Activated CD4-positive, alpha-beta T cell treated with anti-CD3 and anti-CD28 coated beads for 4 hours (primary cell): ENCODE results near the gene AGPAT2.
A peak's percentile ranks its signal among the peaks of the same experiment; 100 is the strongest.

Source experiments
- DNase-seq, 2 donors: peaks; one replicate each; pipeline ENCODE4 v3.0.0-alpha.2; 2020

AGPAT2 gene

DNA sequence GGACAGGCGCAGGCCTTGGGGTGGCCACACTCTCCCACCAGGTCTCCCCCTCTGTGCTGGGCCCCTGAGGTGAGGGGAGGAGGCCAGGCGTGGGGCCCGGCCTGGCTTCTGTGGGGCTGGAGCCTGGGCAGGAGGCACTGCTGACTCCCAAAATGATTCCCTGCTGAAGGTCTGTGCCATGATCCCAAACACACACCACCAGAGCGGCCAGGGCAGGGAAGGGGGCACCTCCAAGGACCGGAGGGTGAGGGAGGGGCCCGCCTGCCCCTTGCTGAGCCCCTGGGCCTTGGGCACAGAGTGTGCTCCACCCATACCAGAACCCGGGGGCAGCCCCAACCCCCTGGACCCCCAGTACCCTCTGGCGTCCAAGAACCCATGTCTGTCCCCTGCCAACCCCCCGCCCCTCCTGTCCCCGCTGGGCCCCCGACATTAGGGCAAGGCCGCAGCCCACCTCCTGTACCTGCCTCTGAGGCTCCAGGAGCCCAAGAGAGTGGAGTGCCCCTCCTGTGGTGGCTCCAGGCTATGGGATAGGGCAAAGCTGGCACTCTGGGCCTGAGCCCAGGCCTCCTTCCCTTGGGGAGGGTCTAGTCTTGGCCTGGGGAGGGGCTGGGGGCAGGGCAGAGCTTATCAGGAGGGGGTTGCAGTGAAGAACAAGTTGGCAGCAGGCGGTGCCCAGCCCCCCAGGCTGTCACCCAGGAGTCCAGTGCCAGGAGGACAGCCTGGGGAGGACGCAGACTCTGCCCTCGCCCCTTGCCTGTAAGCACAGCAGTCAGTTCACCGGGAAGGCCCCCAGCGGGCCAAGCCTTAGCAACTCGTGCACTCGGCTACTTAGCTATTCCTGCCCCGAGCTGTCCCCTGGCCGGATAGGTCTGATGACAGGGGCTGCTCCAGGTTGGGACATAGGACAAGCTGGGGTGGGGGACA lies 27.1 kb downstream of the AGPAT2 start:
- no peak for DNase-seq

DNA sequence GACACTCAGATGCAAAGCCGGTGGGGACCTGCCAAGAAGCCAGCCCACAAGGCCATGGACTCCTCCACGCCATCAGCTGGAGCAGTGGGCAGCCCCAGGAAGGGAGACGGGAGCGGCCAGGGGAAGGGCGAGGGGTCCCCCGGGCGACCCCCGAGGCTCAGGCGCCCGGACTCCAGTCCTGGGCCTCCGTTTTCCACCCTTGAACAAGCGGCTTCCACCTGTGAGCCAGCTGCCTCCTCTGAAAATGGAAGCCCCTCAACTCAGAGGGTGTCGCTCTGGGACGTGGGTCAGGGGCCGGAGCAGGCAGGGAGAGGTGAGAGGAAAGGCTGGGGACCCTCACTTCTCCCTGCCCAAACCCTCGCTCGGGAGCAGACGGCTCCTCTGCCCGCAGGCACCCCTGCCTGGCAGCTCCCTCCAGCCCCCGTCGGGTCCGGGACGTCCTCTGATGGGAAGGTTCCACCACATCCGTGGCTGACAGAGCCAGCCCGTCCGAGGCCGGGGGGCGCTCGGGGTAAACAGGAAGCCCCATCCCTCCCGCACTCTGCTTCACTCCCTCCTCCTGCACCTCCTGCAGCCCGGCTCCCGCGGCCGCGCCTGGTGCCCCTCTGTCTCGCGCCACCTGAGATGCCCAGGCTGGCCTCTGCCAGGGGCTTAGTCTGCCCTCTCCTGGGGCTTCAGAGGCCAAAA lies 28.3 kb downstream of the AGPAT2 start:
- DNase-seq, result no peak

DNA sequence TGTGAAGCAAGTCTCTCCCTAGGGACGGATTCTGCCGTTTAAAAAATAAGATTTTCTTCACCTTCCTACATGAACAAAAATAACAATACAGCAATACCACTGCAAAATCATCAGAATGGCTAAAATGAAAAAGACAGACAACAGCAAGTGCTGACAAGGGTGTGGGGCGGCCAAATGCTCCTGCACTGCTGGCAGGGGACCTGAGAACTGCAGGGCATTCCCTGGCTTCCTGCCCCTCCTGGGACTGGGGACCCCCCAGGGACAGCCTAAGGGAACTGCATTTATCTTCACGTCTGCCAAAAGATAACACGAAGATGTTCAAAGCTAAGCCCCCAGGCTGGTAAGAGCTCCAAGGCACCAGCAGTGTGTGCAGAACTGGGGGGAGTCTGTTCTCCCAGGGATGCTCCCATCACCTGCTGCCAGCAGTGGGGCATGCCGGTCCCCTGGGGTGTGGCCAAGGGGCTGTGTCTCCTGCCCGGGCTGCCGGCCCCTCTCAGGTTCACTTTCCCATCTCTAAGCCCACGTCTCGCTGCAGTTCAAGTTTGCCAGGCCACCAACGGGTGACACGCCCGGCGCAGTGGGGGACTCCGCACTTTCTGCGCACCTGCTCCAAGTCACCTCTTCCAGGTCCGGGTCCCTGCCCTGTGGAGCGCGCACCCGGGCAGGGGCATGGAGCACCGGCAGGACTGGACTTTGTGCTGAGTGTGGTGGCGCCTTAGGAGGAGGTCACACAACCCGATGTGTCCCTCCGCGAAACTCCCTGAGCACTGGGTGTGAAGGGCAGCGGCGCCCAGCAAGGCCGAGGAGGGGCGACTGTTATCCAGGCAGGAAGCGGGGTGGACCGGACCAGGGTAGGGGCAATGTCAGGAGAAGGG lies 29.0 kb downstream of the AGPAT2 start:
- no peak for DNase-seq

DNA sequence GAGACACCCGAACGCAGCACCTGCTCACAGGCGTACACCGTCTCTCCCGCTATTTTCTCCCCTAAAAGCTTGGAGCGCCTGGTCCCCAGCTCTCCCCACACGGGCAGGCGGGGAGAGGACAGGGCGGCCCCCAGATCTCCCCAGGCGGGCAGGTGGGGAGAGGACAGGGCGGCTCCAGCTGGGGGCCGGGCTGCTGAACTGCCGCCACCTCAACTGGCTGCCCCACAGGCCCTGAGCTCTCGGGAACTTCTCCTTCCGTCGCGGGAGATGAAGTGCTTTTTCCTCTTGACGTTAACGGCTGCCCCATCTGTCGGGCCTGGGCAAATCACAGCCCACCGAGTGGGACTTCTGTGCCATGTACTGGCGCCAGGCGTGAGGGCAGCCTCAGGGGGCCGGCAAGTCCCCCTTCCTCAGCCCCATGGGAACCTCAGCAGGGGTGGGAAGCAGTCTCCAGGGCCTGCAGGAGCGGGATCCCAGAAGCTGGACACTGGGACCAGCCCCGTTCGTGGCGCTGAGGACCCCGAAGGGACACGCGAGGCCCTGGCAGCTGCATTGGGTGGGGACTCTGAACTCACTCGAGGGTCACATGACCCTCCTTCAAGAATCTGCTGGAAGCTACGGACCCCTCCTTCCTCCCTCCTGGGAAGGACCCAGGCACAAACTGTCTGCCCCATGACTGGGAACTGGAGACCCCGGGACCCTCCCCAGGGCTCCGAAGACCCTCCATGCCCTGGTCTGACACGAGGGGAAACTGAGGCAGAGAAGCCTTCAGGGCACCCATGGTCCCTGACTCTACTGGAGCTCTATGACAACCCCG lies 30.3 kb downstream of the AGPAT2 start:
- no peak for DNase-seq

DNA sequence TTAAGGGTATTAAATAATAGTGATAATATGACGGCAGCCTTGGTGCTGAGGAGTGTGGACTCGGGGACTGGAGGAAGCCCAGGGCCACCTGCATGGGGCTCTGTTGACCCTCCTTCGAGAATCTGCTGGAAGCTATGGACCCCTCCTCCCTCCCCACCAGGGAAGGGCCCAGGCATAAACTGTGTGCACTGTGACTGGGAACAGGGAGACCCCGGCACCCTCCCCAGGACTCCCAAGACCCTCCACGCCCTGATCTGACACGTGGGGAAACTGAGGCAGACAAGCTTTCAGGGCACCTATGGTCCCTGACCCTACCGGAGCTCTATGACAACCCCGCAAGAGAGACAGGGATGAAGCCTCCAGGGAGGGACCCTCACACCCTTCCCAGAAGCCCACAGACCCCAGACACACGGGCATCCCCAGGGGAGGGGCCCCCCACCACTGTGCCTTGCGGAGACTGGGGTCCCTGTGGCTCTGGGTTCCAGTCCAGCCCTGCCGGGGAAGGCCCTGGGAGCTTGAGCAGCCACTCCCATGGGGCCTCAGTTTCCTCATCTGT lies 31.0 kb downstream of the AGPAT2 start:
- no peak for DNase-seq

DNA sequence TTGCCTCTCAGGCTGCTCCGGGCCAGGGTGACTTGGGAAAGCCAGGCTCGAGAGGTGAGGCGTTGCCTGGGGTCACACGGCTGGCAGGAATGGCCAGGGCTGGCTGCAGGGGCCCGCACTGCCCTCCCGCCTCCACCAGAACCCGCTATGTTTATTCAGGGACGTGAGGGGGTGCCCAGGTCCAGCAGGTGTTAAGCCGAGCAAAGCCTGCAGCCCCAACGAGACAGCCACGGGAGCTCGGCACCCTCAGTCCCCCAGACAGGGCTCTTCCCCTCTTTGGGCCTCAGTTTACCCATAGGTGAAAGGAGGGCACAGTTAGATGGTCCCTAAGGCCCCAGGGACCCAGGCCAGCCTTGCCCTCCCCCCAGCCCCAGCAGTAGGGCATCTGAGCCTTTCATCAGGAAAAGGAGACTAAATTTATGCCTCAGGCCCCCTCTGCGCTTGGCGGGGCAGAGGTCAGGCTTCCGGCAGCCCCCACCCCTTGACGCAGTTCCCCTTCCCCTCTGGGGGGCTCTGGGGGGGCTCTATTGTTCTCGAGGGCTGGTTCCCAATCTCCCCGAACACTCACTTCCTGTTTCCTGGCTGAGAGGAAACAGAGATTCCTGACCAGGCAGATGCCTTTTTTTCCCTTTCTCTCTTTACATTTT lies 31.6 kb downstream of the AGPAT2 start:
- no peak for DNase-seq

DNA sequence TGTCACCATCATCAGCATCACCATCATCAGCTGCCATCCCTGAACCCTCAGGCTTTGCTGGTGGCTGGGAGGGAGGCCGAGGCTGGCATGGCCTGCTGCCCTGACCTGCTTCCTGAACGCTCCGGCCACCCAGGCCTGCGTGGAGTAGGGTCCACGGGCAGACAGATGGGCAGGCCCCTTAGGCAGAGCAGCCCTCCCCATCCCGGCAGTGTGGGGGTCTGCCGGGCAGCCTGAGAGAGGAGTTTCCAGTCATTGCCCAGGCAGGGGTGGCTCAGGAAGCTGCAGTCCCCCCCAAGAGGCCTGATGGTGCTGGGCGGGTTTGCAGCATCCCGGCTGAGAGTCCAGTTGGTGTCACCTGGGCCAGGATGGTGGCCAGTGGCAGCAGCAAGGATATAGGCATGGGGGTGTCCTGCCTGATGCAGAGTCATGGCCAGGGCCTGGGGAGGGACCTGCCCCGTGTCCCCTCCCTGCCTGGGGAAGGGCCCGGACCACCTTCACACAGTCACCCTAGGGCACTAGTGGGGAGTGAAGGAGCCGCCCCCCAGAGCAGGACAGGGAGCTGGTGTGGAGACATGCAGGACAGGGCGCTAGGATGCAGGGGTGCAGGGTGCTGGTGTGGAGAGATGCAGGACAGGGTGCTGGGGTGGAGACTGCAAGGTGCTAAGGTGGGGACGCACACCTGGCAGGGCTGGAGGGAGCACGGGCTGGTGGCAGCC lies 32.3 kb downstream of the AGPAT2 start:
- DNase-seq, result no peak

DNA sequence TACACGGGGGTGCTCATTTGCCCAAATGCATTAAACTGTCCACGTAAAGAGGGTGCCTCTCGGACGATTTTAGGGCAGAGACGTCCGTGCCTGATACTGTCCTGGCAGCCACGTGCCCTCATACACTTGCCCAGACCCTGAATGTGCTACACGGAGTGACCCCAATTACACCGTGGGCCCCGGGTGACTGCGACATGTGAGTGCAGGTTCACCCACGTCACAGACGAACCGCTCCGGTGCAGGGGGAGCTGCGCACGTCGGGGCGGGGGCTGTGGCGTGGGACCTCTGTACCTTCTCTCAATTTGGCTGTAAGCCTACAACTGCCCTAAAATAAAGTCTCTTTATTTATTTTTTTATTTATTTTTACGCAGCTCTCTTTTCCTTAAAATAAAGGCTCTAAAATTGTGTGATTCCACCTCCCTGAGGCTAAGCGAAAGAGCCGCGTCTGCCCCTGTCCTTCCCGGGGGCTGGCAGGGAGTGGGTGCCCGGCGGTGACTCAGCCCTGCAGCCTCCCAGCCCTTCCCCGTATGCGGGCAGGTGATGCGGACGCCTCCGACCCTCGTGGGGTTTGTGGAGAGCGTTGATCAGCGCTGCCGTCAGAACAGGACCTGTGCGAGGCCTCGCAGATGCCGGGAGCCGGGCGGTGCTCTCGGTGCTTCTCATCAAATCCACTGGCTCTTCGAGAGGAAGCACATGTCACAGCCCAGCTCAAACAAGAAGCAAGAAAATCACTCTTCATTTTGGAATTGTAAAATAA lies 33.8 kb downstream of the AGPAT2 start:
- DNase-seq, result no peak

DNA sequence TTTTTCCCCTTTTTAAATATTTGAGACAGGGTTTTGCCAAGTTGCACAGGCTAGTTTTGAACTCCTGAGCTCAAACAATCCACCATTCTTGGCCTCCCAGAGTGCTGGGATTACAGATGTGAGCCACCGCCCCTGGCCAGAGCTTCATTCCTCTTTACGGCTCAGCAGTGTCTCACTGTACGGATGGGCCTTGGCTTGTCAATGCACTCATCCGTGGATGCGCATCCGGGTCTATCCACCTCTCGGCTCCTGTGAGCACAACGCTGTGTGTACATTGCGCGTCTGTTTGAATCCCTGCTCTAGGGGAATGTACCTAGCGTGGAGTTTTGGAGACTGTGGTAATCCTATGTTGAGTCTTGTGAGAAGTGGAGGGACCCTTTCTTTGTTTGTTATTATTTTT lies 35.4 kb downstream of the AGPAT2 start:
- DNase-seq, result no peak

DNA sequence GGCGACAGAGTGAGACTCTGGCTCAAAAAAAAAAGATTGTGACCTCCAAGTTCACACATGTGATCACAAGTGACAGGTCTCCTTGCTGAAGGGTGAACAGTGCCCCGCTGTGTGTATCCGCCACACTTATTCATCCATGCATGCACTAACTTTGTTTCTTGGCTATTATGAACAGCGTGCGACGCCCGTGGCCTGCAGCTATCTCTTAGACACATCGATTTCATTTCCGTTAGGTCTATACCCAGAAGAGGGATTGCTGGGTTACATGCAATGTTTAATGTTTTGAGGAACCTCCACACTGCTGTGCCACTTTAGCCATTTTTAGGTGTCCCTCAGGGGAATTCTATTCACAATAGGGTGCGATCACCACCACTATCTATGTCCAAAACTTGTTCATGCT lies 36.6 kb downstream of the AGPAT2 start:
- no peak for DNase-seq

DNA sequence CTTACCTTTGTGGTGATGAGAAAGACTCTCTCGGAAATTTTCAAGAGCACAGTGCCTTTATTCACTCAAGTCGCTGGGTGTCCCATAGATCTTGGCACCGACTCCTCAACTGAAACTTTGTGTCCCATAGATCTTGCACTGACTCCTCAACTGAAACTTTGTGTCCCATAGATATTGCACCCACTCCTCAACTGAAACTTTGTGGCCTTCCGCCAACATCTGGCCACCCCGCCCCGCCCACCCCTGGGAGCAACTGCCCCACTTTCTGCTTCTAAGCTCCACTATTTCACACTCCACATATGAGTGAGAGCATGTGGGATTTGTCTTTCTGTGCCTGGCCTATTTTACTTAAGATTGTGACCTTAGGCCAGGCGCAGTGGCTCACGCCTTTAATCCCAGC lies 37.2 kb downstream of the AGPAT2 start:
- DNase-seq, result no peak

DNA sequence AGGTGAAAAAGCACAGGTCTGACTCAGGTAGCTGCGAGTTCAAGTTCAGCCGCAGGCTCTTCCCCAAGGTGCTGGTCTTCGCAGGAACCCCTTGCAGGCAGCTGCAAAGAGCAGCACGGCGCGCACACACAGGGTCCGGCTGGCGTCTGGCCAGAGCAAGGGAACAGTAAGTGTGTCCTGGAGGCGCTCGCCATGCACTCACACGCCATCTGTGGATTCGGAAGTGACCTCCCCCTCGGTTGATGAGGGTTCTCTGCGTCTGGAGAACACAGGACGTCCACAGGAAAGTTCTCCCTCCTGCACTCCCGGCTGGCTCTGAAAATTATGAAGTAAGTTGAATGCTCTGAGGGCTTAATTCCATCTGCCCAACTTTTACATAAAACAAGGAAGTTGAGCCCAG lies 38.5 kb downstream of the AGPAT2 start:
- no peak for DNase-seq

DNA sequence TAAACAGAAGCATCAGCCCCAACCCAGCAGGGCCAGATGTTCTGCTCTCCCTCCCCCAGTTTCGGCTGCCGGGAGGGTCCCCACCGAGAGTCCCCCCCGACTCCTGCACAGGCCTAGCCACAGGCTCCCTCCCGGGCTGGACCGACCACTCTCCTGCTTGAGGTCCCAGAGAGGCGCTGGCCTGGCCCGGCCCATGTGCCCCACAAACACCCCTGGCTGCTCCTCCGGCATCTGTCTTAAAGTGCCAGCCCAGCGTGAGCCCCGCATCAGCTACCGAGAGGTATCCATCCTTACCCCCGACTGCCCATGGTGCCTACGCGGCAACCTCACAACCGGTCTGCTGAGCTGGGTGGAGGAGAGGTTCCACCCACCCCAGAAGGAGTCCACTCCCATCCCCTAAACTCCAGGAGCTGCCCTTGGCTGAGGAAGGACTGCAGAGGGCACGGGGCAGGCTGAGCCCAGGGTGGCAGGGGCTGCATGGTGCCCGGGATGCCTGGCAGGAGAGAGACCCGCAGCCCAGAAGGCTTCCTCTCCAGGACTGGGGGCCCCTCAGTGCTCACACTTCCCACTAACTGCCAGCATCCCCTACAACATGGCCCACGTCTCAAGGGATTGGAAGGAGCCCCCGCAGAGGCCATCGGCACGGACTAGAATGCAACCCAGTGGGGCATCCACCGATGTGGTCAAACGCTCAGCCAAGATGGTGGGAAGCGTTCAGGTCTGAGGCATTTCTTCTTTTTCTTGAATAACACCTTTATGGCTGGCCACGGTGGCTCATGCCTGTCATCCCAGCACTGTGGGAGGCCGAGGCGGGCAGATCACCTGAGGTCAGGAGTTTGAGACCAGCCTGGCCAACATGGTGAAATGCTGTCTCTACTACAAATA lies 40.2 kb downstream of the AGPAT2 start:
- no peak for DNase-seq

DNA sequence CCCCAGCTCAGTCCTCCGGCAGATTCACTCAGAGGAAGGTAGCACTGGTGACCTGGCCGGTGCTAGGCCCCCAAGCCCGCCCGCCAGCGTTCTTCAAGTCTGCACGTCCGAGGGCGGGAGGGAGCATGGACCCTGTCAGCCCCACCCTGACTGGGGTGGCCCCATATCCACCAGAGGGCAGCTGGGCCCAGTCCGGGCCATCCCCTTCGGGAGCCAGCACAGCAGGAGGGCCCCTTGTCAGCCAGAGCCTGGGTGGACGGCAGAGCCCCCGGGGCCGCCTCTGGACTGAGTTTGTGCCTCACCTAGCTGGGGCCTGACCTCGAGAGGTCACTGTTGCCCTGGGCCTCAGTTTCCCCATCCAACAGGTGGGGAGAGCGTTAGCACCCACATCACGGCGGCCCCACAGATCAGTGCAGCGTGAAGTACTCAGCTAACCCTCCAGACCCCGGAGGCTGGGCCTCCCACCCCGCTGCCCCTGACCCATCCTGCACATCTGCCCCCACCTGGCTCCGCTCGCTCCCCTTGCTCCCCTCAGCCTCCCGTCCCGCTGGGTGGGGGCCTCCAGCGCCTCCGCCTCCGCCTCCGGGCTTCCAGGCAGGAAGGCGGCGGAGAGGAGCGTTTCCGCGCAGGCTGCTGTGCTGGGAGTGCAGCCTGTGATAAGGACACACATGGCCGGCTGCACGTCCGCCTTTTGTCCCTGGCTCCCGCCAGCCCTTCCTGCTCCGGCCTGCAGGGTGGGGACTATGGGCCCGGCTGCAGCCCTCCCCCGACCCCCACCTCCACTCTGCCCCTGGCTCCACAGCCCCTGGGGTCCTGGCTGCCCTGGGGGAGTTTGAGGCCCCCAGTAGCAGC lies 41.1 kb downstream of the AGPAT2 start:
- no peak for DNase-seq

DNA sequence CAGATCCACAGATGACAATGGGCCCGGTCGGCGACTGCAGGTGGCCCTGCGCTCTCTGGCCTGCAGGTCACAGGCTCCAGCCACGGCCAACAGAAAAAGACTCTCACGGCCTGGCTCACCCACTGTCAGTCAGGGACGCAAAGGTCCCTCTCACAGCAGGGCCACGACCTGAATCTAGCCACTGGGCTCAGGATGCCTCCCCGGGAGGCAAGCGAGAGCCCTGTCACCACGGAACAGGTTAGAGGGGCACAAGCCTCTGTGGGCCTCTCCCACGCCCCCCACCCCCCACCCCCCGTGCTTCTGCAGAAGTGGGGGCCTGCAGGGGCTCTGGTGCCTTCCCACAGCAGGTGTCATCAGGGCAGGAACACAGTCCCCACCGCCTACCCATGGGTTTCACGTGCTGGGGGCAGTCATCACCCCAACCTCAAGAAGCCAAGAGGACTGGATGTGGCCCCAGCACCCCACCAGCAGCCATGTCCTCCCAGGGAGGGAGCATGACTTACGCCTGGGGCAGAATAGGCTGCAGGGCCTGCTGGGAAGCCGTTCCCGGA lies 41.8 kb downstream of the AGPAT2 start:
- DNase-seq, result no peak

DNA sequence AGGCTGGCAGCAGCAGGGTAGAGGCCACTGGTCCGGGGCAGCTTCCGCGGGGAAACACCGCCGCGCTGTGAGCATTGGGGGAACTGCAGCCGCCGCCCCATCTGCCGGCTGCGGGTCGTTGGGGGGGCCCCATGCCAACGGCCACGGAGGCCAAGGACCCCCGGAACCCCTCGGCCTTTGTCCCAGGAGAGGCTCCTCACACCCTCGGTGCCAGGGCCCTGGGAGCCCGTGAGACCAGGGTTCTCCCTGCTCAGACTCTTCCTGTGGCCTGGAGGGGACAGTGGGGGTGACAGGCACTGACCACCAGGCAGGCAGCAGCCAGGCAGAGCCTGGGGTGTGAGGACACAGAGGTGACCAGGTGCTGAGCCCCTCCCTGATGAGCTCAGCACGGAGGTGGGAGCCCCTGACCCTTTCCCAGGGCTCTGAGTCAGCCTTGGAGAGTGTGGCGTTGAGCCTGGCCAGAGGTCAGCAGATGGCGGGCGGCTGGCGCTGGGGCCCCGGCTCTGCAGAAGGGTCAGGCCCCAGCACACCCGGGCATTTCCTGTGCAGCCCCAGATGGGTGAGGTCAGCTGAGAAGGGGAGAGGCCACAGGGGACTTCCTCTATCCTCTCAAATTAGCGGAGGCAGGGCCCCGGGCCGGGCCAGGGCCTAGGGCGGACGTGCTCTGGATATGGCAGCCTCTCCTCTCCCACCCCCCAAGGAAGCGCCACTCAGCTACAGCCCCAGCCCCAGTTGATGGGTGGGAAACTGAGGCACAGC lies 42.5 kb downstream of the AGPAT2 start:
- peak; percentile 63 to 80 for DNase-seq

DNA sequence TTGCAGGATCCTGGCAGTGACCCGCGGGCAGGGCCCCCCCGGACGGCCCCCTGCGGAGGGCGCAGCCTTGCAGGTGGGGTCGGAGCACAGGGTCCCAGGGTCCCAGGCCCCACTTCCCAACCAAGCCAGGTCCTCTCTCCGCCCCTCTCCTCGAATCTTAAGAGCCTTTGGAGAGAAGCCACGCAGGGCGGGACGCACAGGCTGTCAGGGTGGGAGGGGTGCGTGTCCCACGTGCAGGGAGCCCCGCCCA lies 43.0 kb downstream of the AGPAT2 start:
- DNase-seq, result no peak
